ENCODE results near the gene RNF41.
A peak's percentile ranks its signal among the peaks of the same experiment; 100 is the strongest.

RNF41 gene

GRCh38 chr12:56161690-56162351, 59.9 kb downstream of the RNF41 start:
- Histone ChIP-seq H3K4me3 (replicated peaks; ENCODE audit: low read depth, low read length) (no peak overlapping the region), H3K27me3 (replicated peaks; ENCODE audit: control insufficient read depth, insufficient read depth, low read length) (no peaks in the 10 kb centered on the region), H3K36me3 (ENCODE audit: control insufficient read depth, insufficient read depth, low read length) (peaks cover 37% of the 10 kb centered on the region)
- TF ChIP-seq CTCF (IDR thresholded peaks at IDR 0.05; ENCODE audit: insufficient read depth, low read length, poor library complexity, severe bottlenecking), result no peak
- no peak for DNase-seq (ENCODE audit: extremely low read depth, insufficient read length)

- H3K4me3 ChIP-seq (replicated peaks; ENCODE audit: low read depth, low read length), result peak overlapping the region; percentile 91
- DNase-seq (ENCODE audit: extremely low read depth, insufficient read length), result no peak
- no peaks in the 10 kb centered on the region for H3K27me3 ChIP-seq (replicated peaks; ENCODE audit: control insufficient read depth, insufficient read depth, low read length)
- TF ChIP-seq CTCF (IDR thresholded peaks at IDR 0.05; ENCODE audit: insufficient read depth, low read length, poor library complexity, severe bottlenecking), result no peak
- peaks cover 37% of the 10 kb centered on the region for H3K36me3 ChIP-seq (ENCODE audit: control insufficient read depth, insufficient read depth, low read length)
These were observed 60.6 kb downstream of the RNF41 start for GRCh38 chr12:56160894-56161689.

DNA sequence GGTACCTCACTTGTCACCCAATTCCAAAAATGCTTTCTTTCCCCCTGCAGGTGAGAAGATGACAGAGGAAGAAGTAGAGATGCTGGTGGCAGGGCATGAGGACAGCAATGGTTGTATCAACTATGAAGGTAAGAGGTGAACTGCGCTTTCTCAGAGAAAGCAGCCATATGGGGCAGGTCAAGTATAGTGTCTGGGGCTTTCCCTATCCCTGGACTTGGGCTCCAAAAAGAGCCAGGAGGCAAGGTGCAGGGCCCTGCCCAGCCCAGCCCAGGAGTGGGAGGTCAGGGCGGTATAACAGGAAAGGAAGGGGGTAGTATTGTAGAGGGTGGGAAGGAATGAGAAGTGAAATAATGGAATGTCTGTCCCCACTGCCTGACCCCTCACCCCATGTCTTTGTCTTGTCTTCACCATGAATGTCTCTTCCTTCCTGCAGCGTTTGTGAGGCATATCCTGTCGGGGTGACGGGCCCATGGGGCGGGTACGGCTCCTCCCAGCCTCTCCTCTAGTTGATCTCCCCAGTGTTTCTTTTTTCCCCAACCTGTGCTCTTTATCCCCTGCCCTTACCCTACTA, 61.4 kb downstream of the RNF41 start:
- Histone ChIP-seq H3K4me3 (replicated peaks; ENCODE audit: low read depth, low read length) (peak overlapping the region; percentile 91), H3K27me3 (replicated peaks; ENCODE audit: control insufficient read depth, insufficient read depth, low read length) (no peaks in the 10 kb centered on the region), H3K36me3 (ENCODE audit: control insufficient read depth, insufficient read depth, low read length) (peaks cover 34% of the 10 kb centered on the region)
- TF ChIP-seq CTCF (IDR thresholded peaks at IDR 0.05; ENCODE audit: insufficient read depth, low read length, poor library complexity, severe bottlenecking), result no peak
- peak; percentile 35 for DNase-seq (ENCODE audit: extremely low read depth, insufficient read length)

DNA sequence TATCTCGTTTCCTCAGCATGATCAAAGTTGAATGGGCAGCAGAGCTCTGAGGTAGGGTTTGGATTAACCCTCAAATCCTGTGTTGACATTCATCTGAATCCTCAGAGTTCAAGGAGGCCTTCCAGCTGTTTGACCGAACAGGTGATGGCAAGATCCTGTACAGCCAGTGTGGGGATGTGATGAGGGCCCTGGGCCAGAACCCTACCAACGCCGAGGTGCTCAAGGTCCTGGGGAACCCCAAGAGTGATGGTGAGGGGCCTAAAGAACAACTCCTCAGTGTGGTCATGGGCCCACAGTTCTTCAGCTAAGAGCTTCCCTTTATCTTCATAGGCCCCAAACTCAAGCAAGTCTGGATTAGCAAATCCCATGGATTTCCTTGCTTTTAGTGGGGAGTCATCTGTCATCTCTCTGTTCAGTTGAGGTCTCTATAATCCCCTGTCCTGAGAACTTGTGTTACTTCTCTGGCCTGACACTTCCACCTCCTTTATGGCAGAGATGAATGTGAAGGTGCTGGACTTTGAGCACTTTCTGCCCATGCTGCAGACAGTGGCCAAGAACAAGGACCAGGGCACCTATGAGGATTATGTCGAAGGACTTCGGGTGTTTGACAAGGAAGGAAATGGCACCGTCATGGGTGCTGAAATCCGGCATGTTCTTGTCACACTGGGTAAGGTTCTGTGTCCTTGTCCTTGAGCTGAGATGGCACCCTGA, 62.1 kb downstream of the RNF41 start:
- H3K4me3 ChIP-seq (replicated peaks; ENCODE audit: low read depth, low read length), result peak overlapping the region; percentile 91
- DNase-seq (ENCODE audit: extremely low read depth, insufficient read length), result no peak
- TF ChIP-seq CTCF (IDR thresholded peaks at IDR 0.05; ENCODE audit: insufficient read depth, low read length, poor library complexity, severe bottlenecking), result no peak
- no peaks in the 10 kb centered on the region for H3K27me3 ChIP-seq (replicated peaks; ENCODE audit: control insufficient read depth, insufficient read depth, low read length)
- H3K36me3 ChIP-seq (ENCODE audit: control insufficient read depth, insufficient read depth, low read length), result peaks cover 32% of the 10 kb centered on the region

GRCh38 chr12:56158926-56159461, 62.7 kb downstream of the RNF41 start:
- no peak for TF ChIP-seq CTCF (IDR thresholded peaks at IDR 0.05; ENCODE audit: insufficient read depth, low read length, poor library complexity, severe bottlenecking)
- H3K36me3 ChIP-seq (ENCODE audit: control insufficient read depth, insufficient read depth, low read length), result peaks cover 32% of the 10 kb centered on the region
- no peaks in the 10 kb centered on the region for H3K27me3 ChIP-seq (replicated peaks; ENCODE audit: control insufficient read depth, insufficient read depth, low read length)
- DNase-seq (ENCODE audit: extremely low read depth, insufficient read length), result no peak
- peak overlapping the region; percentile 91 for H3K4me3 ChIP-seq (replicated peaks; ENCODE audit: low read depth, low read length)
